GM19324 (cell line): ENCODE measurements around the gene HOXB2.

Source experiments
- ATAC-seq: cut with Tn5 transposase; IDR thresholded peaks from one replicate; pipeline ENCODE4 v1.9.1; 2021; ENCODE audit warnings: mild to moderate bottlenecking, moderate library complexity; ENCODE audit not compliant: unreplicated experiment, low FRiP score

HOXB2 gene

DNA sequence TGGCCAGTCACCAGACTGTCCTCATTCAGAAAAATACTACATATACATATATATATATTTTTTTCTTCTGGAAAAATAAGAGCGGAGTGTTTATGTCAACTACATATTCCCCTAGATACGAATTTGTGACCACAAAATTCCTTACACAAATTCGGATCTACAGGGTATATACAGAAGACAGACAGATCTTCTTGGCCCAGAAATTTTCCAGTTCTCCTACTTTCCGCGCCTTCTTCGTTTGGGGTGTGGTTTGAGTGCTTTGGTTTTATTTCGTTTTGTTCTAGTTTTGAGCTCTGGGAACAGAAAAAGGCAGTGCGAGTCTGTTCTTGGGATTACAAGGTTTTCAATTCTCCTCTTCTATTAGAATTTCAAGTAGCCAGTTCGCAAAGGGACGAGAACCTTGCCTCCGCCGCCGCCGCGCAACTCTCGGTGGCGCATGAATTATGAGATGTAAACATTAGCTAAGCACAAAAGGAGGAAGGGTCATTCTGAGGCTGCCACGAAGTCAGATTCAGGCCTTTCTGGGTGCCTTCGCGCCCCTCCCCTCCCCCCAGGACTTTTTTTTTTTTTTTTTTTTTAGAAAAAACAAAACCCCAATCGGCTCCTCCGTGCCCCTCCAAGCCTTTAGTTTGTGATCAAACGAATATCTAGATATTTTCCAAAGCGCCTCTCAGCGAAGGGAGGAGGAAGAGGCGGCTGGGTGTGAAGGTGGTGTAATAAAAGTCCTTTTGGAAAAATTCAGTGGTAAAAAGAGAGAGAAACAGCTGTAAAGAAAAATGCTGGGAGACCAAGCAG, 35.0 kb upstream of the HOXB2 start:
- ATAC-seq: no peak

DNA sequence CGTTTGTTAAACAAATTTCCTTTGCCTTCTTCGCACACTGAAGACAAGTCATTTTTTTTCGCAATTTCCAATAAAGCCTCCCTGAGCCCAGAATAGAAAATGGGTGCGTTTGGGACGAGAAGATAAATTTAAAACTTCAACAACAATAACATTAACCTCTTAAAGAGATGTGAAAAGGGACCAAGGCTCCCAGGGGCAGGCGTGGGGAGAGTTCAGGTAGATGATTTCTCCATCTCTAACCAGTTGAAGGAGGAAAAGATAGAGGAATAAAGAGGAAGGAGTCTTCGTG, 34.5 kb upstream of the HOXB2 start:
- no peak for ATAC-seq

DNA sequence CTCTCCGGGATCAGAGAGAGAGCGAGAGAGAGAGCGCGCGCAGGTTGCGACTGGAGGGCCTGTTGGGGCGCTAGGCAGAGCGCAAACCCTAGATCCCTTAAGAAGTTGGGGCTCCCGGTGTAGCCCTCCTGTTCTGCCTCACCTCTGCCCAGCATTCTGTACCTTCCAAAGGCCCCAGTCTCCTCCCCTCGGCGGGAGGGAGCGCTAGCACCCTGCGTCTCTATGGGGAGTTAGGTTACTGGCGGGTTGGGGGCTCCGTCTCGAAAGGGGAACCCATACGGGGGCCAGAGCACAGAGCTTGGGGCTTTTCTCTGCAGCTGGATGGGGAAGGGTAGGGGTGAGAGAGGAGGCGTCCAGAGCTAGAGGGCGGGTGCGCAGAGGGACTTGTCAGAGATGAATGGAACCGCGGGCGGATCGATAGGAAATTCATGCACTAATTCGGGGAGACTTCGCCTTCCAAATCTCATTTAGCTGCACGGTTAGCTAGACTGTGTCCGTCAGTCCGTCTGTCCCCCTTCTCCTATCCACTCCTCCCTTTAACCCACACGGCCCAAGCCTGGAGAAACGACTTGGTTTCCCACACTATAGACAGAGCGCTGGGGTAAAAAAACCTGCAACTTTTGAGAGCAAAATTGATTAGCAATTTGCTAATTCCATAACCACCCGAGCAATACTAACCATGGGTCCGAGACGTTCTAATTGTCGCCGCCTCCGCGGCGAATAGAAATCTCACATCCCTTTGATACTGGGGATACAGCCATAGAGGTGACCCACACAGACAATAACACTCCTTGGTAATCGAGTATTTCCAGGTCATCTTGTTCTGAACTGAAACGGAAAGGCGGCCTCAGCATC, 33.9 kb upstream of the HOXB2 start:
- ATAC-seq: peak; percentile 15

DNA sequence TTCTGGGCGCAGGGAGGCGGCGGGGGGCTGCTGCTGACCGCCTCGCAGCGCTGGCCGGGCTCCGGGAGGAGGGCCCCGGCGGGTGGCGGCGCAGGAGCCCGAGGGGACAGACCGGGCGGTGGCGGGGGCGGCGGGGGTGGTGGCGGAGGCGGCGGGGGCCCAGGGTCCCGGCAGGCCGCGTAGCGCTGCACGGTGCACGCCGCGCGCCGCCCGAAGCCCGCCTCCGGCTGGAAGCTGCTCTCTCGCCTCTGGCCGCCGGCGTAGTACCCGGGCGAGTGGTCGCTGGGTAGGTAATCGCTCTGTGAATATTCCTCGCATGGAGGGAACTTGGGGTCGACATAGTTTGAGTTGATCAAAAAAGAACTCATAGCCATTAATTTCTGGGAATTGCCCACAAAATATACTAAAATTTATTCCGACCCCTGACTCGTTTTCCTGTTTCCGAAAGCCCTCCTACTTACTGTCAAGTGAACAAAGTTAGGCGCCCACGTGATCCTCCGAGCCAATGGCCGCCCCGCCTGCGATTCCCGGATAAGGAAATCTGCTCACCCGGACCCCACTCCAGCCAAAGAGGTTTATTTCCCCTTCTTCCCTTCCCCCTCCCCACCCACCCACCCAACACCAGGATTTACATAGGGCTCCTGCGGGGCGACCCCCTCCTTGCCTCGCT, 33.2 kb upstream of the HOXB2 start, which contains the start of gene HOXB4:
Gene HOXB4 (minus strand): TSS at position 405 of the 670 bp plus-strand sequence. CDS start 31 bp downstream, at position 374.
- peak; percentile 50 for ATAC-seq

DNA sequence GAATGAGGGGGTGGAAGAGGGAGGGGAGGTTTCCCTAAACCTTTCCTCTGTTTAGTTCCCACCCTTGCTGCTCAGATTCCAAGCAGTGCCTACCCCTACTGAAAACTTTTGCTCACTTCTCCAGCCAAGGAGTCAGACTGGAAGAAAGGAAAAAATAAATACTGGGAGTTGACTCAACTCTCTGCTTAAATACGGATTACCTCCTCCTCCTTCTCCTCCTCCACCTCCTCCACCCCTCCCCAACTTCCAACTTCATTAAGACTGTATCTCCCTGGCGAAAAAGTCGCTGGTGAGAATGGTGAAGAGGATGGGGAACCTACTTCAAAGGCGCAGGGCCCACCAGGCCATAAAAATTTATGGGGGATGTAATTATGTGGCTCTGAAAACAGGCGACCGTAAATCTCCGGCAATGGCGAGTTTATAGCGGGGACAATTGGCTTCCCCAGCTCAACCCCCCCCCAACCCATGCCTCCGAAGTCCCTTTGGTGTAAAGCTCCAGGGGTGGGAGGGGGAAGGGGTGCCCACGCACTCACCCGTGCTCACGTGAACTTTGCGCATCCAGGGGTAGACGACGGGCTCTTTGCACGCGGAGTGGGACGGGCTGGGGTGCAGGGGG, 32.5 kb upstream of the HOXB2 start:
- peak; percentile 14 for ATAC-seq

DNA sequence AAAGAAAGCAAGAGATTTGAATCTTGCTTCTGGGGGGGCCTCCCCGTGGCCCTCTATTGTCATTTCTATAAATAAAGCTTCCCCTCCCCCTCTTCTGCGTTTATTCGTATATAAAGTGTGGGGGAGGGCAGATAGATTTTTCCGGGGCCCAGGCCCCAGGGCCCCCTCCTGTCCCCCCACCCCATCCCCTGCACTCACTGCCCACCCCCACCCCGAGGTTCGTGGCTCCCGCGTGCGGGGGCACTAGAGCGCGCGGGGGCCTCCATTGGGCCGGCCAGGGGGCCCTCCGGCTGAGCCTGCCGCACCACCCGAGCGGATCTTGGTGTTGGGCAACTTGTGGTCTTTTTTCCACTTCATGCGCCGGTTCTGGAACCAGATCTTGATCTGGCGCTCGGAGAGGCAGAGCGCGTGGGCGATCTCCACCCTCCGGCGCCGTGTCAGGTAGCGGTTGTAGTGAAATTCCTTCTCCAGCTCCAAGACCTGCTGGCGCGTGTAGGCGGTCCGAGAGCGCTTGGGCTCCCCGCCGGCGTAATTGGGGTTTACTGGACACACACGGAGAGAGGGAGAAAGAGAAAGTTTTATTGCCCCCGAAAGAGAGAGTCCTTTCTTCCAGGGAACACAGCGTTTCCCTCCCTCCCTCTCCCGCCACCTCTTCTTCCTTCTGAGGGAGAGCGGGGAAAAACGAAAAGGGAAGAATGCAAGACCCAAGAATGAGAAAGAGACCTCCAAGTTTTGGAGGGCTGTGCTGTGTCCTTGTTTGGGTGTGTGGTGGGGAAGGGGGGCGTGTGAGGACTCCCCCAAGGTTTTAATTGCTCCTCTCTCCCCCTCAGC, 31.8 kb upstream of the HOXB2 start:
- no peak for ATAC-seq

DNA sequence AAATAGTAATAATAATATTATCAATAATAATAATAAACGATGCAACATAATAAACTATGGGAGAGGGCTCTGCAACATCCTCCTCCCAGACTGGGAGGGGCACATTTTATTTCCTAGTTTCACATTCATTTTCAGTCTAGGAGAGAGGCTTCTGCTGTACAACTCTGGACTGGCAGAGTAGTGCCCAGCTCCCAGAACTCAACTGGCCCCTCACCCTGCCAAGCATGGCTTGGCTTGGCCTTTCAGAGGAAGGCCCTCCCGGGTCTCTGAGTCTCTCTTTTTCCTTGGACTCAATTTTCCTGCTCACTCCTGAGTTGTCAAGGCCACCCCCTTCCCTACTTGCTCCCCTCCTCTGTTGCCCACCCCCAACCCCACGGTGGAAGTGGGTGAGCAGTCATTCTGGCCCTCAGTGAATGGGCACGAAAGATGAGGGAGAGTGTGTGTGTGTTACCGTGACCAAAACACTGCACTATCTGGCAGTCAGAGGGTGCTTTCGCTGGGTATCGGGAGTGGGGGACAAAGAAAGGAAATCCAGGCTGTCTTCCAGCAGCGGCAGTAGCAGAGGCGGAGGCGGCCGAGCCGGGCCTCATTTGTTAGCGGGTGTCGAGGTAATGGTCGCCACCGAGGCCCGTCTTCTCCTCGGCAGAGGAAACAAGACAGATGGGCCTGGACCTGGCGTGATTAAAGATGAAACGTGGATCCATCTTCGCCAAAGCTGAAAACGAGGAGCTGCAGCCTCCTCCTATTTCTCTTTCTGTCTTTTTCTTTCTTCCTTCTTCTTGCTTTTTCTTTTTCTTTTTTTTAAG, 31.0 kb upstream of the HOXB2 start:
- ATAC-seq: no peak

DNA sequence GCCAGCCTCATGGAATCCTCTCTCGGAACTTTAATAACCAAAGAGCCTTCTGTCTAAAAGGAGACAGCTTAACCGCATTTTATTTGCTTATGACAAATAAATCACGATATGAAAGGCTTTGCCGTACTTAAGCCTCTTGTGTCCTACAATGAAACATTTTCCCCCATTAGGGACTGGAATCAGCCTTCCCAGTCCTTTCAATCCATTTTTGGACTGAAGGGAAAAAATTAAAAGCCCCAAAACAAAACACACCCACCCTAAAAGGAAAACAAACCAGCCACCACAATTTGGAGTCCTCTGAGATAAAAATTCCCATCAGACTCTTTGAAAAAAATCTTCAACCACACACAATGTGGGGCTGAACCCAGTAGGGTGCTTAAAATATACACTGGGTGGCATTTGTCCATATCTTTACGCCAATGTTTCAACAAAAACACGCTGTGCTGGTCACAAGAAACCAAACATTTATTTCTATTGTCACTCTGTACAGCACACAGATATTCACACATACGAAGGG, 30.2 kb upstream of the HOXB2 start:
- no peak for ATAC-seq

DNA sequence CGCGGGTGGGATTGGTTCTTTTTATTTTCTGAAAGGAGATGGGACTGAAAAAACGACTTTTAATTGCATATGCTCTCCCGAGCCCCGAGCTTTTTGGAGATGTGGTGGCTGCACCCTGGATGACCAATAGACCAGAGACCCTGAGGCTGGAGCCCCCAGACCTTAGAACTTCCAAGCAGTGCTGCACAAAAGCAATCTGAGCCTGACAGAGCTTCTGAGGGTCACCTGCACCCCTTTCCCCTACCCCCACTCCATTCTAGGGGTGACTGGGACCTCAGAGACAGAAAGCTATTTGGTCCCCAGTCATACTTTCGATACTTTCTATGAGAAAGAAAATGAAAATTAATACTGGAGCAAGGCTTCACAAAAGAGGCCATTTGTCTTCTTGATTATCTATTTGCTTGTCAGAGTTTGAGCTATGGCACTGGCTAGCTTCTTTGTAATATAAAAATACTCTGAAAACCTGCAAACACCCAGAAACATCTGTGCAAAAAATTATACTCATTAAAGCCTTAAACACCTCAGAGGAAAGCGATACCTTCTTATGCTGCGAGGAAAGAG, 29.7 kb upstream of the HOXB2 start:
- no peak for ATAC-seq

DNA sequence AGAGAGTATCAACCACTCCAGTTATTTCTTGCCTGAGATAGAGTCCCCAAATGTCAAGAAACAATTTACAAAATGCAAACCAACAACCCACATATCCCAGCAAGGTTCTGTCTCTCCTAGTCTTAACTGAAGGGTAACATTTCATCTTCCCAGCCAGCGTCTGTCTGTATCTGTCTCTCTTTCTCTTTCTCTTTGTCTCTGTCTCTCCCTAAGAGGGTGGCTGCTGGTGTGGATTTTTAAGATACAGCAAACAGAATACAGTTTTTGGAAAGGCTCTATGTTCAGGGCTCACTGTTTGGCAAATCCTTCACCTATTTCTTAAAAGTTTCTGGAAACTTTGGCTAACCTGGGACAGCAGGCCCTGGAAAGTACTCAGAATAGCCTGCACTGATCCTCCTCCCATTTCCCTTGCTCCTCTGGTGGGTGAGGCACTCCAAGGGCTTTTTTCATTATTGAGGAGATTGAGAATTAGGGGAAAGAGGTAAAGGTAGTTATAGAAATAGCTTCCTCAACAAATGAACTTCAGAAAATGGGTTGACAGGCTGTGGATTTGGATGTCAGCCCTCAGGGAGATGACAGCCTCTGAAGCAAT, 27.0 kb upstream of the HOXB2 start:
- no peak for ATAC-seq

DNA sequence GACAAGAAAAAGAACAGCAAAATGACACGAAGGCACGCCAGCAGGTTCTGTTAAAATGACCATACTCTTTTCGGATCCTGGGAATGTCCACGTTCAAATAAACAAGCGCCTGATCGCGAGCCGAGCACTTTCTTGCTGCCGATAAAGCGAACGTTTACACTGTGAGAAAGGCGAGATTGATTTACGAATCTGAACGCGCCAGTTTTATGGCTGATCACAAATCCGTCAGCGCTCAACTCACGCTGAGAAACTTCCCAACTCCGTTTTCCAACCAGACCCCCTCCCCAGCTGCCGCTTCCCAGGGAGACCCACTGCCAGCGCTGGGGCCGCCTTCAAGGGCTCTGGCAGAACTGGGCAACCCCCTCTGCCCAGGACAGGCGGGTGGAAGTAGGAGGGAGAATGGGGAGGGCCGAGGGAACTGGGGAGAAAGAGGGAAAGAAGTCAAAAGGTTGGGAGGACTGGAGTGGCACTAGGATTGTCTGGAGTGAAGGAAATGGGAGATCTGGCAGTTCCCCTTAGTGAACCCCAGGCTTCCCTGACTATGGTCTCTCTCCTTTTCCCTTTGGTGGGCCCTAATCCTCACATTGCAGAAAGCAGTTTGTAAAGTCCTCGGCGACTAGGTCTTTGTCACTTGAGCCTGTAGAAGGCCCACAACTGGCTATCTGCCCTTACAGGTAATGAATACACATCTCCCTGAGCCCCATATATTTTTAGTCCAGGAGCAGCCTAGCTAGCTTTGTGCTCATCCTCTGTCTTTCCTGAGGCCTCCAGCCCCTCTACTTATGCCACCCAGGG, 26.3 kb upstream of the HOXB2 start:
- no peak for ATAC-seq

DNA sequence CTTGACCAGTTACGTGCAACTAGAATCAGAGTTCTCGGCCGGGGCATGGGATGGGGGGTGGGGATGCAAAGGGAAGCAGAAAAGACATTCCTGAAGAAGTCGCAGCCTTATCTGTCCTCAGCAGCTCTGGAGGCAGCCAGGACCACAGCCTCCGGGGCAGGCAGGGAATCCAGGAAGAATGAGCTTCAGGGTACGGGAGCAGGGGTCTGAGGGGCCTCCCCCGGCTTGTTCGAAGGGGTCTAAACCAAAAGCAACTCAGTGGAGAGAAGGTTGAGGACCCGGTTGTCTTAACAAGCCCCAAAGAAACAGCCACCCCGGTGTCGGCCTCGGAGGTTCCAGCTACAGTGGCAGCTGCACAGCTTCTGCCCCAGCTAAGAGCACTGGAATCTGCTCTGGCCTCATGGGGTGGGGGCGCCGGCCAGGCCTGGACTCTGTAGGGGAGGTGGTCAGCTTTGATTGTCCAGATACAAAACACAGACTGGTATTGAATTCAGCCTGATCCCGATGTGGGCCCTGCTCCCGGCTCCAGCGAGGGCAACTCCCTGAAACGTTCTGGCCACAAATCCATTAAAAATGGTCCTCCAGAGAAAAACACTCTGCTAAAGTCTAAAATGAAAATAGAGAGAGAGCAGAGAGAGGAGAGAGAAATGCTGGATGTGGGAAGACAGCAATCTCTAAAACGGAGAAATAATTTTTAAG, 25.6 kb upstream of the HOXB2 start:
- ATAC-seq: no peak

DNA sequence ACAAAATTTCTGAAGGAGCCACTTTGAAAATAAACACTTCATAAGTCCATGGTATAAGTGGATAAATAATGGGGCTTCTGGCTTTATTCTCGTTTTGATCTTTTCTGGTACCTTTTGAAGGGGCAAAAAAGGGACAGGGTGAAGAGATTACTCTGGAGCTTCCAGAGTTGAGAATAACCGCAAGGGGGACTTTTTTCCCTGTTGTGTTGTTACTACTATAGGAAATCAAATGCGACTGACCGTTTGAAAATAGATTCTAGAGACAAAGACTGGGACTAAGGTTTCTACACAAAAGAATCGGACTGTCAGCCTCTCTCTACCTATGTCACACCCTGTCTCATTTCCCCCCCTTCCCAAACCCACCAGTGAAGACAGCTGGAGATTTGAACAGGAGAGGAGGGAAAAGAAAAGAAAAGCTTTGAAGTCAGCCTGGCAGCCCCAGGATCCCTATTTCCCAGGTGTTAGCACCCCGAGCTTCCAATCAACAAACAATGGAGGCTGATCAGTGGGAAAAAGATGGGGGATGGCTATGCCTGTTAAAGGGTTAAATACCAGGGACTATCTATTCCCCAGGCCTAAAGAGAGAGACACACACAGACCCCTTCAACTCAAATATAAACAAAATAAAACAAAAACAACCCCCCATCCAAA, 24.9 kb upstream of the HOXB2 start:
- no peak for ATAC-seq

DNA sequence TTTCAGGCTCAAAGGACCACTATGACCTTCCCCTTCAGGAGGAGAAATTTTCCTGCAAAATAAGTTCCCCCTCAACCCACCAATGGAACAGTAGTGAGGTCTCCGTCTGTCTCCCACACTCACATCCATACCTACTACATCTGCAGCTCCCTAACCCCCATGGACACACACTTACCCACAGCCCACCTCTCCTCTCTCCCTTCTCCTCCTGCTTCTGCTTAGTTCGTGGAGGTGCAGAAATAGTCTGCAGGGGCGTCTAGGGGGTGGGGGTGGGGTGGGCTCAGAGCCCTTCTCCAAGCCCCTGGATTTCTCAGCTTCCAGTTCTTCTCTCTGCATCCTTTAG, 24.3 kb upstream of the HOXB2 start:
- ATAC-seq: no peak

DNA sequence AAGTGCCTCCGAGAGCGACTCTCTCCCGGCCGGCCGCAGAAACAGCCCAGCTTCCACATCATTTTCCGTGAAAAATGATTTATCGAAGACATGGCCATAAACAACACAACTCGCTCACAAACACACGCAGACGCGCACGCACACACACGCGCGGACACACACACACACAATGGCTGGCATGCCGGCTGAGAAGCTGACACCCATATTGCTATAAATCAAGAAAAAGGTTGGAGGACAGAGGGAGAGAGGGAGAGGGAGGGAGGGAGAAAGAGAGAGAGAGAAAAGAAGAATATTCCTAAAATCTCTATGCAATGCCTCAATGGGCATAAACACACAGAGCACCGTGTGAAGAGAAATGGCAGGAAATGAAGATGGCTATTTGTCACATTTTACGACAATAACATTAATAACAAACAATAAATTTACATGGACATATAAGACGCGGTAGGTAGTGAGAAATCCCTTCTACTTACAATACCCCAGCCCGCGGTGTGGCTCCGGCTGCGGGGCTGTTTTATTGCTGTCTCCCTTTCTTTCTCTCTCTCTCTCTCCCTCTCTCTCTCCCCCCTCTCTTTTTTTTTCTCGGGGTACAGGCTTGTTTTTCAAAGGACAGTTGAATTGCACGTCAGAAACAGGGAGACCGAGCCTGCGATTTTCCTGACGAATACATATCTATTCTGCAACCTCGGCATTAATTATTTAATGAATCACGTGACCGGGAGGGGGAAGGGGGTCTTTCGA, 23.8 kb upstream of the HOXB2 start:
- no peak for ATAC-seq
